Lower lobe of right lung (tissue), 2 donors: ENCODE results near the gene ENPP4. TPM values are rescaled to one million over a fixed set of nuclear protein-coding genes. Genes with fewer than 3 reads are reported as not detected.
"Not testable (repeated sequence)": the region's sequence is repeated elsewhere in the genome, so short reads cannot be mapped to it uniquely, and the experiment has no call there.

Source experiments
- ATAC-seq, 2 donors: fragments of 200-7000 bp; cut with Tn5 transposase; one replicate each; pipeline ENCODE4 v1.9.1; 2020 to 2022; ENCODE audit warnings: mild to moderate bottlenecking in 2 of 2, moderate library complexity in 2 of 2
- DNase-seq: peaks from one replicate; pipeline ENCODE4 v3.0.0-alpha.2; 2020
- H3K27ac ChIP-seq: fragments of 200-600 bp; one replicate; pipeline ENCODE4 v1.8.0; 2022
- H3K27me3 ChIP-seq: fragments of 200-600 bp; one replicate; pipeline ENCODE4 v1.8.0; 2022; ENCODE audit warnings: low read depth
- H3K36me3 ChIP-seq: fragments of 200-600 bp; one replicate; pipeline ENCODE4 v1.8.0; 2022; ENCODE audit warnings: mild to moderate bottlenecking
- H3K4me1 ChIP-seq: fragments of 200-600 bp; one replicate; pipeline ENCODE4 v1.8.0; 2022
- H3K4me3 ChIP-seq: fragments of 200-600 bp; one replicate; pipeline ENCODE4 v1.8.0; 2022; ENCODE audit warnings: mild to moderate bottlenecking
- H3K9me3 ChIP-seq: fragments of 200-600 bp; one replicate; pipeline ENCODE4 v1.8.0; 2022
- intact Hi-C: fragments of 100-400 bp; cut with DNase I; formaldehyde crosslinking; loops from one replicate; pipeline ENCODE4 v1.11.0; 2022
- total RNA-seq: library from RNA; stranded (reverse); fragmentation: NEBNext Ultra II Directional; extraction: Animal tissue kit (Norgen Biotek cat#: 25700); gene quantifications from one replicate; pipeline ENCODE4 v1.2.1, GENCODE V29; 2021
- TF ChIP-seq, protein P1 (sequence below): fragments of 200-600 bp; IDR thresholded peaks from one replicate; pipeline ENCODE4 v1.8.0; 2022; ENCODE audit warnings: antibody characterized with exemption, mild to moderate bottlenecking
- donor health status: DM: no; HTN: yes; CAD: no; lungs with severe emphysema.

ENPP4 gene
- total RNA-seq, 1 donor from 2014 or later, result 33.2 TPM

GRCh38 chr6:46138281-46138680 lies 8.5 kb downstream of the ENPP4 start:
- intact Hi-C loops, result no loop called here
- TF ChIP-seq, protein P1, sequence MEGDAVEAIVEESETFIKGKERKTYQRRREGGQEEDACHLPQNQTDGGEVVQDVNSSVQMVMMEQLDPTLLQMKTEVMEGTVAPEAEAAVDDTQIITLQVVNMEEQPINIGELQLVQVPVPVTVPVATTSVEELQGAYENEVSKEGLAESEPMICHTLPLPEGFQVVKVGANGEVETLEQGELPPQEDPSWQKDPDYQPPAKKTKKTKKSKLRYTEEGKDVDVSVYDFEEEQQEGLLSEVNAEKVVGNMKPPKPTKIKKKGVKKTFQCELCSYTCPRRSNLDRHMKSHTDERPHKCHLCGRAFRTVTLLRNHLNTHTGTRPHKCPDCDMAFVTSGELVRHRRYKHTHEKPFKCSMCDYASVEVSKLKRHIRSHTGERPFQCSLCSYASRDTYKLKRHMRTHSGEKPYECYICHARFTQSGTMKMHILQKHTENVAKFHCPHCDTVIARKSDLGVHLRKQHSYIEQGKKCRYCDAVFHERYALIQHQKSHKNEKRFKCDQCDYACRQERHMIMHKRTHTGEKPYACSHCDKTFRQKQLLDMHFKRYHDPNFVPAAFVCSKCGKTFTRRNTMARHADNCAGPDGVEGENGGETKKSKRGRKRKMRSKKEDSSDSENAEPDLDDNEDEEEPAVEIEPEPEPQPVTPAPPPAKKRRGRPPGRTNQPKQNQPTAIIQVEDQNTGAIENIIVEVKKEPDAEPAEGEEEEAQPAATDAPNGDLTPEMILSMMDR, result no peak
- Histone ChIP-seq H3K36me3 (peaks cover 4% of the 10 kb centered on the region), H3K9me3 (no peaks in the 10 kb centered on the region), H3K27ac (no peak overlapping the region), H3K27me3 (no peaks in the 10 kb centered on the region), H3K4me1 (peaks cover 5% of the 10 kb centered on the region), H3K4me3 (no peak overlapping the region)
- DNase-seq (no peak), ATAC-seq (no peak)

GRCh38 chr6:46144270-46144669 lies 14.5 kb downstream of the ENPP4 start:
- Histone ChIP-seq H3K4me1 (no peaks in the 10 kb centered on the region), H3K27ac (no peak overlapping the region), H3K36me3 (peaks cover 4% of the 10 kb centered on the region), H3K4me3 (no peak overlapping the region), H3K27me3 (no peaks in the 10 kb centered on the region), H3K9me3 (no peaks in the 10 kb centered on the region)
- intact Hi-C loops, result no loop called here
- no peak for DNase-seq
- TF ChIP-seq, protein P1, result no peak
- ATAC-seq, result no peak

- DNase-seq, H3K4me1 ChIP-seq, H3K27me3 ChIP-seq, H3K27ac ChIP-seq, H3K9me3 ChIP-seq, ATAC-seq, intact Hi-C loops, H3K36me3 ChIP-seq, H3K4me3 ChIP-seq: not testable (repeated sequence)
These were observed 19.3 kb downstream of the ENPP4 start for GRCh38 chr6:46149066-46149465.

GRCh38 chr6:46156701-46157100 lies 26.9 kb downstream of the ENPP4 start:
- Histone ChIP-seq H3K9me3 (no peaks in the 10 kb centered on the region), H3K4me3 (no peak overlapping the region), H3K4me1 (no peaks in the 10 kb centered on the region), H3K27ac (no peak overlapping the region), H3K36me3 (no peaks in the 10 kb centered on the region), H3K27me3 (no peaks in the 10 kb centered on the region)
- DNase-seq (no peak), ATAC-seq (no peak)
- intact Hi-C loops, result no loop called here
- TF ChIP-seq, protein P1, result no peak

DNA sequence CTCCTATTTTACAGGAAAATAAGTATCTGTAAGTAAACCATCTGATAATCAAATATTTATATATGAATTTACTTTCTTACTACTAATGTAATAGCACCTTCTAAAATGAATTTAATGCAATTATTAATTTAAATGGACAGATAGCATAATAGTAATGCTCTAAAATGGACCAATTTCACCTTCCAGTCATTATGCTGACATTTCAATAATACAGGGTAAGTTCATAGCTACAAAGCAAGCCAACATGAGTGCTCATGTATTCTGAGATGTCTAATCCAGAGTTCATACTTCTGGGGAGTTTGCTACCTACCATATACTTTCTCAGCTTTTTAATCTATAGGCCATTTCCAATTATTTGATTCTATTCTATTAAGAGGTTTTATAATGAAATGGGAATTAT lies 29.4 kb downstream of the ENPP4 start:
- intact Hi-C loops, result no loop called here
- Histone ChIP-seq H3K4me1 (no peaks in the 10 kb centered on the region), H3K9me3 (no peaks in the 10 kb centered on the region), H3K36me3 (no peaks in the 10 kb centered on the region), H3K27ac (no peak overlapping the region), H3K4me3 (no peak overlapping the region), H3K27me3 (no peaks in the 10 kb centered on the region)
- TF ChIP-seq, protein P1, result no peak
- no peak for ATAC-seq
- no peak for DNase-seq

- Histone ChIP-seq H3K4me1 (no peaks in the 10 kb centered on the region), H3K4me3 (no peak overlapping the region), H3K27me3 (no peaks in the 10 kb centered on the region), H3K9me3 (no peaks in the 10 kb centered on the region), H3K36me3 (no peaks in the 10 kb centered on the region), H3K27ac (no peak overlapping the region)
- DNase-seq (no peak), ATAC-seq (no peak)
- TF ChIP-seq, protein P1, result no peak
- intact Hi-C loops, result no loop called here
These were observed 30.3 kb downstream of the ENPP4 start for GRCh38 chr6:46160102-46160501.
